Astrocyte of the spinal cord (primary cell): ENCODE measurements around the gene TNFAIP8L1.

Source experiments
- DNase-seq: peaks from one replicate; pipeline ENCODE4 v3.0.0; 2011; ENCODE audit warnings: low read depth, low spot score
- H3K4me3 ChIP-seq: 2 replicates; pipeline ENCODE4 v1.5.1; 2011; ENCODE audit warnings: low read depth, mild to moderate bottlenecking, low read length, moderate library complexity
- in situ Hi-C: cut with HindIII; loops from 2 replicates; pipeline ENCODE4 v1.10.0; 2017; ENCODE audit warnings: low sequenced_read_pairs
- TF ChIP-seq, protein P1 (sequence below): IDR thresholded peaks from 2 replicates; pipeline ENCODE4 v1.5.1; 2012; ENCODE audit warnings: low read depth, mild to moderate bottlenecking, low read length, inconsistent platforms

The TNFAIP8L1 gene

DNA sequence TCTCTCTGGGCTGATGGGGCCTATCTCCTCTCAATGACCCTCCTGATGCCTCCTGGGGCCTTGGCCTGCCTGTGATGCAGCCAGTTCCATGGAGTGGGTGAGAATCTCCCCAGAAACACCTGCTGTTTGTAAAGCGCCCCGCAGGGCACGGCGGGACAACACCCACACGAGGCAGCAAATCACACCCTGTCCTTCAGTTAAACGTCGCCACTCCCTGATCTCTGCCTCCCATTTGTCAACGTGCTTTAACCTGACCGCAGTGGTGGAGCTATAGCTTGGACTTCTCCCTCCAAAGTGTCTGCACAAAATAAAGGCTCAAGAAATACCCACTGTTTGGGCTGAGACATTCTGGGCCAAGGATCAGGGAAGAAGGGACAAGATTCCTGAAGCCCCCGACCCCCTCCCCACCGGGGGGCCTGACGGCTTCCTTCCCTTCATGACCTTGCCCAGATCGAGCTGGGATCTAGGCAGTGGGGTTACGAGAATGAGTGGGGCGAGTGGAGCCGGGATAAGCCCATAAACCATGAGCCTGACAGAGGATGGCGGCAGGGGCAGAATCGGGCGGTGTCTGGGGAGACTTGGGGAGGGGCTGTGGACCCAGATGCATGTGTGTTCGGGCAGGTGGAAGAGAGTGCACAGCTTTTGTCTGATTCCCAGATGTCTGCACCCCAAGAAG is 22.8 kb downstream of the TNFAIP8L1 start:
- no peak for DNase-seq
- TF ChIP-seq, protein P1, sequence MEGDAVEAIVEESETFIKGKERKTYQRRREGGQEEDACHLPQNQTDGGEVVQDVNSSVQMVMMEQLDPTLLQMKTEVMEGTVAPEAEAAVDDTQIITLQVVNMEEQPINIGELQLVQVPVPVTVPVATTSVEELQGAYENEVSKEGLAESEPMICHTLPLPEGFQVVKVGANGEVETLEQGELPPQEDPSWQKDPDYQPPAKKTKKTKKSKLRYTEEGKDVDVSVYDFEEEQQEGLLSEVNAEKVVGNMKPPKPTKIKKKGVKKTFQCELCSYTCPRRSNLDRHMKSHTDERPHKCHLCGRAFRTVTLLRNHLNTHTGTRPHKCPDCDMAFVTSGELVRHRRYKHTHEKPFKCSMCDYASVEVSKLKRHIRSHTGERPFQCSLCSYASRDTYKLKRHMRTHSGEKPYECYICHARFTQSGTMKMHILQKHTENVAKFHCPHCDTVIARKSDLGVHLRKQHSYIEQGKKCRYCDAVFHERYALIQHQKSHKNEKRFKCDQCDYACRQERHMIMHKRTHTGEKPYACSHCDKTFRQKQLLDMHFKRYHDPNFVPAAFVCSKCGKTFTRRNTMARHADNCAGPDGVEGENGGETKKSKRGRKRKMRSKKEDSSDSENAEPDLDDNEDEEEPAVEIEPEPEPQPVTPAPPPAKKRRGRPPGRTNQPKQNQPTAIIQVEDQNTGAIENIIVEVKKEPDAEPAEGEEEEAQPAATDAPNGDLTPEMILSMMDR = no peak
- H3K4me3 ChIP-seq = no peak overlapping the region
- in situ Hi-C loops = no loop called here

DNA sequence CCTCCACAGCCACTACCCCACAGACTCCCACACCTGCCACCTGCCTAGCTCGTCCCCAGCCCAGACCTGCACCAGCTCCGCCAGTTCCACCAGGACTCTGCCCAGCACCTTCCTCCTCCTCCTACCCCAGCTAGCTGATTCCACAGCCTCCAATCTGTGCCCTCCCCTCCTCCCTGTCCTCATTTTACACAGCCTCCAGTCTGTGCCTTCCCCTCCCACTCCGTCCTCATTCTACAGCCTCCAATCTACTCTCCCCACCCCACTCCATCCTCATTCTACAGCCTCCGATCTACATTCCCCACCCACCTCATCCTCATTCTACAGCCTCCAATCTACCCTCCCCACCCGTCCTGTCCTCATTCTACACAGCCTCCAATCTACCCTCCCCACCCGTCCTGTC is 23.5 kb downstream of the TNFAIP8L1 start:
- TF ChIP-seq, protein P1 = no peak
- in situ Hi-C loops = no loop called here
- no peak overlapping the region for H3K4me3 ChIP-seq
- no peak for DNase-seq

DNA sequence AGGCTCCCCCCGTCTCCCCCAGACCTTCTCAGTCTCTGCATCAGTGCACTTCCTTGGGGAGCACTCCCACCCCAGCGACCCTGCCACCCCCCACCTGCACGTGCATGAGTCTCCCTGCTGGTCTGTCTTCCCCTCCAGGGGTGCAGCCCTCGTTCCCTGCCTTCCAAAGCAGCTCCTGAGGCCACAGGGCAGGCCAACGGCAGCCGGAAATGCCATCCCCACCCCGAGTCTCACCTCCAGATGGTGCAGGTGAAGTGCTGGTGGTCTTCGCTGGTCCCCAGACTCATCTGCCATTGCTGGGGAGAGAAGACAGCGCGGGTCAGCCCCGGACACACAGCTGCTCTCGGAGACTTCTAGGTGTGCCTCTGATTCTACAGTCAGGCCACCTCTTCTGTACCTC is 25.3 kb downstream of the TNFAIP8L1 start:
- no peak for DNase-seq
- no peak overlapping the region for H3K4me3 ChIP-seq
- TF ChIP-seq, protein P1 = no peak
- in situ Hi-C loops = no loop called here

DNA sequence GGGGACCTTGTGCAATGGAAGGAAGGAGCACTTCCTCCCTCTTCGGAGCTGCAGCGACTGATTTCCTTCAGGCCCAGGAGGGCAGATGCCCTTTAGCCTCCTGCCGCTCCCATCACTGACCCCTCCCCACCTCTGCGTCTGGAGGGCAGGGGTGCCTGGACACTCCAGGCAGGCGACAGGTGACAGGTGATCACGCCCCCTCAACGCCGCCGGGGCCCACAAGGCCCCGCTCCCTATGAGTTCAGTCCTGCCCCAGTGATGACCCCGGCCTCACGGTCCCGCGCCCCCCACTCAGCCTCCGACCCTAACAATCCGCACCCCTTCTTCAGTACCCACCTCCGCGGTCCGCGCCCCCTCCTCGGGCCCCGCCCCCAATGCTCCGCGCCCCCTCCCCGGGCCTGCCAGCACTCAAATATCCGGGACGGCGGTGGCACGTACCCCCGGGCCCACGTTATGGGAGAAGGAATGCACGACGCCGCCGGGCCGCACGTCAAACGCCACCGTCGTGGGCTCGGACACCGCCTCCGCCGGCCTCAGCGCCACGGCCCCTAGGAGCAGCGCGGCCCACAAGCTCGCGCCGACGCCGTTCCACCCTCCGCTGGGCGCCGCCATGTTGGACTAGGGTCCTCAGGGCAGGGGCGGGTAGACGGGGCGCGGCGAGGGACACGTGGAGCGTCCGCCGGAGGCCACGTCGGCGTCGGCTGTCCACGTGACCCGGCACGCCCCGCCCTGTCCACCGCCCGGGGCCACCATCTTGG is 30.6 kb downstream of the TNFAIP8L1 start, which contains the start of gene MYDGF:
MYDGF (minus strand) TSS at position 620 of the 758 bp plus-strand sequence; CDS start at position 612, 8 bp downstream.
- peak within 1 kb of the TSS; percentile 93 for H3K4me3 ChIP-seq

DNA sequence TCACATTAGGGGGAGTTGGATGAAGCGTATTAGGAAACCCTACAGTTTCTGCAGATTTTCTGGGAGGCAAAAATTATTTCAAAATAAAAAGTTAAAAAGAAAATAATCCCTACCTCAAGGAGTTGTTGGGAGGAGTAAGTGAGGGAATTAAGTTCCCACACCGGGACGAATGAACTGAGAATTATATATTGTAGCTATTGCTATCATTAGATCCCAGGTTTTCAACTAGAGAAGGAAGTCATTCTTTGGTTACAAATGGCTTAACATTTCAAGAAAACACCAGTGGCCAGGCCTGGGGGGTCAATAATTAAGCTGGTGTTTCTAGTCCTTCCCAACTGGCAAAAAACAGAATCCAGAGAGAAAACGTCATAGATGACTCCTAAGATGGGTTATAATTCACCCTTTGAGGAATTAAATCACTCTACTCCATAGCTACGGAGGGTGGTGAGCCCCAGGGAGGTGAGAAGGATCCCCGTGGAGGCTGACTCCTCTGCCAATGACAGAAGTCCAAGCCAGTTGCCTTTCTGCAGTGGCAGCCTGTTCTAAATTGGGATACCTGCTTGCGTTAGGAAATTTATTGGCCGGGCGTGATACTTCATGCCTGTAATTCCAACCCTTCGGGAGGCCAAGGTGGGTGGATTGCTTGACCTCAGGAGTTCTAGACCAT is 32.0 kb downstream of the TNFAIP8L1 start:
- in situ Hi-C loops = no loop called here
- TF ChIP-seq, protein P1 = no peak
- no peak overlapping the region for H3K4me3 ChIP-seq
- DNase-seq = no peak

More for the DNA sequence above, 30.6 kb downstream of the TNFAIP8L1 start, which contains the start of gene MYDGF:
- TF ChIP-seq, protein P1 = no peak
- DNase-seq = peak; percentile 88
- in situ Hi-C loops = no loop called here

DNA sequence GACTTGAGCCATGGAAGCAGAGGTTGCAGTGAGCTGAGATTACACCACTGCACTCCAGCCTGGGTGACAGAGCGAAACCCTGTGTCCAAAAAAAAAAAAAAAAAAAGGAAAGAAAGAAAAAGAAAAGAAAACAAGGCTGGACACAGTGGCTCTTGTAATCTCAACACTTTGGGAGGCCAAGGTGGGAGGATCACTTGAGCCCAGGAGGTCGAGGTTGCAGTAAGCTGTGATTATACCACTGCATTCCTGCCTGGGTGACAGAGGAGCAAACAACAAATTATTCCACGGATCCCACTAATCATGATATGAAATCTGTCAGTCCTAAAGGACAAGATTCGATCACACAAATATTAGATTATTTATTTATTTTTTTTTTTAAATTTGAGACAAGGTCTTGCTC is 33.9 kb downstream of the TNFAIP8L1 start:
- TF ChIP-seq, protein P1 = no peak
- in situ Hi-C loops = no loop called here
- DNase-seq = no peak
- no peak overlapping the region for H3K4me3 ChIP-seq
